GM12892 (cell line): ENCODE results near the gene KITLG. TPM values are rescaled to one million over a fixed set of nuclear protein-coding genes. Genes with fewer than 3 reads are reported as not detected.
"Not testable (repeated sequence)": the region's sequence is repeated elsewhere in the genome, so short reads cannot be mapped to it uniquely, and the experiment has no call there.

Source experiments
- DNase-seq: peaks from one replicate; pipeline ENCODE4 v3.0.0; 2011; ENCODE audit not compliant: insufficient read length
- FAIRE-seq: peaks from 2 replicates; lab custom pipeline; 2011; peaks lifted over from hg19 to GRCh38; lab: Jason Lieb, UNC
- POLR2A ChIP-seq: IDR thresholded peaks from 2 replicates; pipeline ENCODE4 v1.6.1; 2011; ENCODE audit warnings: low read depth, low read length, control low read depth
- POLR2AphosphoS5 ChIP-seq: IDR thresholded peaks from 2 replicates; pipeline ENCODE4 v1.6.1; 2011; ENCODE audit warnings: low read depth, low read length, control low read depth
- TAF1 ChIP-seq: IDR thresholded peaks from 2 replicates; pipeline ENCODE4 v1.6.1; 2011; ENCODE audit warnings: low read depth, mild to moderate bottlenecking, control low read depth, low read length, borderline replicate concordance
- polyA plus RNA-seq: library from polyadenylated mRNA; unstranded; fragments of >200 nt; gene quantifications from one replicate; pipeline ENCODE4 v1.2.1, GENCODE V29; 2012; ENCODE audit warnings: missing spikeins, inconsistent platforms; ENCODE audit not compliant: missing spikeins

KITLG gene, protein sequence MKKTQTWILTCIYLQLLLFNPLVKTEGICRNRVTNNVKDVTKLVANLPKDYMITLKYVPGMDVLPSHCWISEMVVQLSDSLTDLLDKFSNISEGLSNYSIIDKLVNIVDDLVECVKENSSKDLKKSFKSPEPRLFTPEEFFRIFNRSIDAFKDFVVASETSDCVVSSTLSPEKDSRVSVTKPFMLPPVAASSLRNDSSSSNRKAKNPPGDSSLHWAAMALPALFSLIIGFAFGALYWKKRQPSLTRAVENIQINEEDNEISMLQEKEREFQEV
- not detected for polyA plus RNA-seq

DNA sequence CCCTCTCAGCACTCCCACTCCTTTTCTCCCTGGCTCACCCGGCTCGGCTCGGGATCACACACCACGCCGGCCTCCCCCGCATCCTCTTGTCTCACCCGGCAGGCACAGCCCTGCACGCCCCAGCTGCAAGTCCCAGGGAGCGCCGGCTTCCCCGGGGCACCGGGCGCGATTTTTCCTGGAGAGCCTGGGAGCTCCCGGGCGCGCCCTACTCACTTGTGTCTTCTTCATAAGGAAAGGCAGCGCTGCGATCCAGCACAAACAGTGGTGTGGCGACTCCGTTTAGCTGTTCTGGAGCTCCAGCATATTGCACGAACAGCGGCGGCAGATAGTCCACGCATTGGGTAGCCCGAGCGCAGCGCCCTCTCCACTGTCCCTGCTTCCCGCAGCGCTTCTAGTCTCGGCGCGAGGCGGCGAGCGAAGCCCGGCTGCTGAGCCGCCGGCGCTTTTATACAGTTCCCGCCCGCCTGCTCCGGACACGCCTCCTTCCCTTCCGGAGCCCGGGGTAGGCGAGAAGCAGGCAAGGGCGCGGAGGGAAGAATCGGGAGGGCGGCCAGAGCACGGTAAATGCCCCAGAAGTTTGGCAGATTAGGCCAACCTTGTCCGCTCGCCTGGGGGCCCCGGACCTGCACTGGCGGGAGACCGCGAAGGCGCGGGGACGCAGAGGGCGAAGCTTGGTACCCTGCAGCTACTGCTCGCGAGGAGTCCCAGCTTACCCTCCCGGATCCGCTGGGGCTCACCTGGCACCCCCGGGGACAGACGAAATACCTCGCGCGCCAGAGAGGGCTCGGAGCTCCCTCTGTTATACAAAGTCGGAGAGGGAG, at the start of gene KITLG:
Gene KITLG (minus strand): TSS at position 421 of the 821 bp plus-strand sequence. CDS start 193 bp downstream, at position 228.
- DNase-seq (peak; percentile 27), FAIRE-seq (no peak)
- TF ChIP-seq TAF1 (no peak), POLR2A (no peak), POLR2AphosphoS5 (no peak)

- FAIRE-seq (no peak), DNase-seq (no peak)
Measured at GRCh38 chr12:88628856-88629509, 48.7 kb upstream of the KITLG start.

DNA sequence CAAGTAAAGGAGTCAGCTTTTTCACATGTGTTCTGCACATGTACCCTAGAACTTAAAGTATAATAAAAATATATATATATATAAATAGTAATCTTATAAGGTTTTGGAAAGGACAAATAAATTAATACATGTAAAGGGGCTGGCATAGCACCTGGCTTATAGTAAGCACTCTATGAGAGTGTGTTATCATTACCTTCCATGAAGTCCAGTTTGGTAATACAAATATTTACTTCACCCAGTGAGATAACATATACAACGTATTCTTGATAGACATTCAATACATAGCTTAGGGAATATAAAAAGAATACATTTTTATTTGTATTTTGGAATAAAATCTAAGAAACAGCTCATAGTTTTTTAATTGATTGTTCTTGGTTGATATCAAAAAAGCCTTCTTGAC, 47.8 kb upstream of the KITLG start:
- DNase-seq, FAIRE-seq: not testable (repeated sequence)

More at GRCh38 chr12:88628856-88629509, 48.7 kb upstream of the KITLG start:
- TF ChIP-seq TAF1, result no peak
- TF ChIP-seq POLR2AphosphoS5, result no peak
- TF ChIP-seq POLR2A, result no peak

DNA sequence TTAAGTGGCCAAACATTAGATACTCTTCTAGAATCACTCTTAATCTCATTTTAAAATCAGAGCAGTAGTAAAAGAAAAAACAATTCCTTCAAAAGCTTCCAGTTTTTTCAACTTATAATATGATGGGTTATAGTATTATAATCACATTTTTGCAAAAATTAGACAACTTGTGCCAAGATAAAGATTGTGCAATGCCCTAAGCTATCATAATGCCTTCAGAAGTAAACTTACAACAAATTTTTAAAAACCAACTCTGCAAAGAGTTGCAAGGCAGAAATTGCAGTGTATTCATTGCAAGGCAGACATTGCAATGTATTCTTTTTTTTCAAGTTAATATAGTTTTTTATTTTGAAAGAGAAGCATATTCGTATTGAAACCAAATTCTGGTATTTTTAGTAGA, 47.2 kb upstream of the KITLG start:
- DNase-seq (no peak), FAIRE-seq (no peak)
- no peak for TF ChIP-seq POLR2A

DNA sequence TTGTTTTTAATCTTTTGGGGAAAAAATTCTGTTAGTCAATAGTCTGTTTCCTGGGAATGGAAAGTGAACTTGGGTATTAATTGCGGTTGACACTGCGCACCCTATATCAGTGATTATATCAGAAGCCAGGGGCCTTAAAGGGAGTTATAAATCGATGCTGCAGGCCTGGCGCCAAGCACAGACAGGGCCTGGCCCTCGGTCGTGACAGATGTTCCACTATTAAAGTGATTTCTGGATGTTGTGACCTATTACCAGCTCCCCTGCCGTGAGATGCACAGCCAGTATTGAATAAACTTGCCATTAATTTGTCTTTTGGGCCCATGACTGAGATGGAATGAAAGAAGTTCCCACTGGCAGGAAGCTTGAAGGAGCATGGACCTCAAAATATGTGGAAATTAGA, 45.1 kb upstream of the KITLG start:
- no peak for FAIRE-seq
- DNase-seq, result no peak
- TF ChIP-seq POLR2AphosphoS5 (no peak), TAF1 (no peak), POLR2A (no peak)

GRCh38 chr12:88624911-88625310, 44.6 kb upstream of the KITLG start:
- DNase-seq (no peak), FAIRE-seq (no peak)
- TF ChIP-seq TAF1 (no peak), POLR2AphosphoS5 (no peak), POLR2A (no peak)

DNA sequence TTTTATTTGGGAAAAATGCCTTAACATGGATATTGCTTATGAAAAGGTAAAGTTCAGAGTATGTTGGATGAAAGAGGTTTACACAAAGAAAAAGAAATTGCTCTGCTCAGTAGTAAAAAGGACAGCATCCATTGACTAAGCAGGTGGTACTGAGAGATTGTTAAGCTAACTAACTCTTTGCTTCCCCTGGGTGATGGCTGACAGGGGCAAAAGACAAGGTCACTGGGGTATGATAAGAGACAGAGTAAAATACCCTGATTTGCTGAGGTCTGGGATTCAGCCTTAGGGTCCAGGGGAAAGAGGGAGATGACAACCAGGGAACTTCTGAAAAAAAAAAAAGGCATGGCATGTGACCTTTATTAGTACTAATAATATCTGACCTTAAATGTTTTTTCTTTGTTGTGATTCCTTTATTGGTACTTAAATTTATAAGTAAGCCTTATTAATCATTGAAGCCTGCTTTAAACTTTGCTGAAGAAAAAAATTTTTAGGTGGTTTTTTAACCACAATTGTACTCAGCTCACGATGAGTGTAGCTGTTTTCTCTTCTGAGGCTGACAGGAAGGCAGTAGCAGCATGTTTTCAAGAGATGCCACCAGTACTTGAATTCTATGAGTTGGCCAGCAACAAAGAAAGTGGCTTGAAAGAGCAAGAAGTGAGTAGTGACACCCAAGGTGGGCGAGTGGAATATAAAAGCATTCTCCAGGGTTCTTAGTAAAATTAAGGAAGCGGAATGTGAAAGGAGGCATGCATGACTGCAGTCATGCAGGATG, 43.7 kb upstream of the KITLG start:
- FAIRE-seq, result no peak
- no peak for DNase-seq
- TF ChIP-seq TAF1 (no peak), POLR2A (no peak), POLR2AphosphoS5 (no peak)

GRCh38 chr12:88617352-88617751, 37.1 kb upstream of the KITLG start:
- no peak for TF ChIP-seq POLR2AphosphoS5
- no peak for TF ChIP-seq TAF1
- no peak for TF ChIP-seq POLR2A
- FAIRE-seq, result no peak
- DNase-seq, result no peak

DNA sequence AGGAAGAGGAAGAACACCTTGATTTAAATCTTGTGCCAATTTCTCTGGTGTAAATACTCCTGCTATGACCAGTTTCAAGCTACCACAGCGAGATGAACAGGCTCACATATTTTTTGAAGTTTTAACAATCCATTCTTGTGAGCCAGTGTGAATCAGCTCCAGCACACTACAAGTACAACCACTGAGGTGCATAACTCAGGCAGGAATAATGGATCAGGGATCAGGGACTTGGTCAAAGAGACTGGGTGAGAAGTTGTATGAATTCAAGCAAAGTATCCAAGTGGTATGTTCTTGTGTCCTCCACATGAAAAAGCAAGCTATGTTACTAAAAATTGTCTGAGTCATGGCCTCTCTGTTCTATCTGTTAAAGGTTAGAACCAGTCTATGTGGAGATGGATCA, 35.2 kb upstream of the KITLG start:
- TF ChIP-seq POLR2A (no peak), TAF1 (no peak), POLR2AphosphoS5 (no peak)
- DNase-seq (no peak), FAIRE-seq (no peak)

DNA sequence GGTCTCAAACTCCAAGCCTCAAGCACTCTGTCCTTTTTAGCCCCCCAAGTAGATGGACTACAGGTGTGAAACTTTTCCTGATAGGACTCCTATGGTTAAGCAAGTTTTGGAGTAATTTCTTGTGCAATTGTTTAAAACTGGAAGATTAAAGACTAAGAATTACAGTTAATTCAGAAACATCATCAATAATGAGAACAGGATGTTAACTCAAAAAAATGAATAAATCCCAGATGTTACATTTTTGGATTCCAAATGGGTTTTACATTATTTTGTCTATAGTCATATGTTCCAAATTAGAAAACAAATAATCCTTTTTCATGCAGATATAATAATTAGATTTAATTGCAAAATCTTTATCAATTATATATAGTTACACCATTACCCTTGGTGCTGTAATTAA, 24.4 kb upstream of the KITLG start:
- TF ChIP-seq TAF1, result no peak
- TF ChIP-seq POLR2AphosphoS5, result no peak
- TF ChIP-seq POLR2A, result no peak
- DNase-seq (no peak), FAIRE-seq (no peak)

DNA sequence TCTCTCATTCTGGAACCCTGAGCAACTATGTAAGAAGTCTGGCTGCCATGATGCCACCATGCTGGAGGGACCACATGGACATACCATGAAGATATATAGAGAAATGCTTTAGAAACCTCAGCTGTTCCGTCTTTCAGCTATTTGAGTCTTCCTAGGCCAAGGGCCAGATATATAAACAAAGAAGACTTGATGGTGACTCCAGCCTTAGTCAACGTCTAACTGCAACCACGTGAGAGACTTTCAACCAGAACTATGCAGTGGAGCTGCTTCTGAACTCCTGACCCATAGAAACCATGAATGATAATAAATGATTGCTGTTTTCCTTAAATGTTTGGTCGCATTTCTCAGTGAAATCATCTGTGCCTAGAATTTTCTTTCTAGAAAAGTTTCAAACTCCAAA, 20.0 kb upstream of the KITLG start:
- TF ChIP-seq POLR2AphosphoS5 (no peak), TAF1 (no peak), POLR2A (no peak)
- FAIRE-seq, result no peak
- DNase-seq, result no peak

GRCh38 chr12:88597365-88597764, 17.1 kb upstream of the KITLG start:
- no peak for FAIRE-seq
- no peak for TF ChIP-seq POLR2AphosphoS5
- TF ChIP-seq POLR2A, result no peak
- no peak for TF ChIP-seq TAF1
- DNase-seq, result no peak
